Suprapubic skin (tissue), 3 donors: ENCODE data around the gene AGA.

ENCODE experiments used
- CTCF ChIP-seq, 2 donors: fragments of 200-600 bp in 1 of 2; fragments of 450-650 bp in 1 of 2; sonication (generic) in 1 of 2; IDR thresholded peaks; one replicate each; pipeline ENCODE4 v1.5.1; 2016 to 2019; ENCODE audit warnings: antibody characterized with exemption in 2 of 2, mild to moderate bottlenecking in 1 of 2, moderate library complexity in 1 of 2
- POLR2A ChIP-seq, 2 donors: fragments of 450-650 bp; IDR thresholded peaks; one replicate each; pipeline ENCODE4 v1.6.1; 2017; ENCODE audit warnings: antibody characterized with exemption in 2 of 2, mild to moderate bottlenecking in 2 of 2, moderate library complexity in 2 of 2

- TF ChIP-seq CTCF (IDR thresholded peaks at IDR 0.05), result no peak
- no peak for TF ChIP-seq POLR2A (IDR thresholded peaks at IDR 0.05)
Observed at GRCh38 chr4:177446586-177446985, 4.3 kb upstream of the AGA start.
